ENCODE data around the gene TTLL11.

TTLL11 gene

GRCh38 chr9:121825031-121825691 lies 267.9 kb downstream of the TTLL11 start:
- no peak for TF ChIP-seq Cebpa-rat (IDR thresholded peaks at IDR 0.05)
- no peak overlapping the region for H3K27ac ChIP-seq
- H4K20me1 ChIP-seq: no peaks in the 10 kb centered on the region
- H3K9ac ChIP-seq: no peak overlapping the region
- H3K4me2 ChIP-seq: peak overlapping the region in 5 of 11 experiments; percentile 14 to 43 (median 27); a peak in 6 of 22 replicates
- no peaks in the 10 kb centered on the region for H3K27me3 ChIP-seq
- no peaks in the 10 kb centered on the region for H3K36me3 ChIP-seq
- peaks cover 15 to 43% (median 34%) of the 10 kb centered on the region in 10 experiments for H3K4me1 ChIP-seq
- H3K9me3 ChIP-seq (replicated peaks in 1 of 11): no peaks in the 10 kb centered on the region
- H3K4me3 ChIP-seq: no peak overlapping the region

DNA sequence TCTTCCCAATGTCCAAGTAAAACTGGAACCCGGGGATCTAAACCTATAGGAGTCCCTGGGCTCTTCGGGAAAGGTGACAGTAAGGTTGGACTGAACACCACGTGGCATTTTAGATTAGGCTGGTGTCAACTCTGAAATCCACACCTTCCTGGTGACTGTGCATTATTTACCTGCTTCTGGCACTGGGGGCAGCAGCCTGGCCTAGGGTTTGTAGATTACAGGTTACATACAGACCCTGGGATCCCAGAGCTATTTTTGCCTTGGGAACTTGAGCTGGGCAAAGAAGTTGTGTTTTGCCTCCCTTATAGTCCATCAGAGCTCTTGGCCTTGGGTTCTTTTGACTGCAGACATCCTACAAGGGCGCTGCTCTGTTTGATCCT lies 268.5 kb downstream of the TTLL11 start:
- no peaks in the 10 kb centered on the region for H3K9me3 ChIP-seq (replicated peaks in 1 of 11)
- H3K27me3 ChIP-seq: no peaks in the 10 kb centered on the region
- no peak overlapping the region for H3K27ac ChIP-seq
- TF ChIP-seq Cebpa-rat (IDR thresholded peaks at IDR 0.05): no peak
- H3K9ac ChIP-seq: no peak overlapping the region
- H3K4me1 ChIP-seq: peaks cover 17 to 48% (median 39%) of the 10 kb centered on the region in 10 experiments
- H4K20me1 ChIP-seq: no peaks in the 10 kb centered on the region
- no peak overlapping the region for H3K4me3 ChIP-seq
- no peaks in the 10 kb centered on the region for H3K36me3 ChIP-seq
- H3K4me2 ChIP-seq: peak overlapping the region in 6 of 11 experiments; percentile 14 to 43 (median 23); a peak in 9 of 22 replicates

DNA sequence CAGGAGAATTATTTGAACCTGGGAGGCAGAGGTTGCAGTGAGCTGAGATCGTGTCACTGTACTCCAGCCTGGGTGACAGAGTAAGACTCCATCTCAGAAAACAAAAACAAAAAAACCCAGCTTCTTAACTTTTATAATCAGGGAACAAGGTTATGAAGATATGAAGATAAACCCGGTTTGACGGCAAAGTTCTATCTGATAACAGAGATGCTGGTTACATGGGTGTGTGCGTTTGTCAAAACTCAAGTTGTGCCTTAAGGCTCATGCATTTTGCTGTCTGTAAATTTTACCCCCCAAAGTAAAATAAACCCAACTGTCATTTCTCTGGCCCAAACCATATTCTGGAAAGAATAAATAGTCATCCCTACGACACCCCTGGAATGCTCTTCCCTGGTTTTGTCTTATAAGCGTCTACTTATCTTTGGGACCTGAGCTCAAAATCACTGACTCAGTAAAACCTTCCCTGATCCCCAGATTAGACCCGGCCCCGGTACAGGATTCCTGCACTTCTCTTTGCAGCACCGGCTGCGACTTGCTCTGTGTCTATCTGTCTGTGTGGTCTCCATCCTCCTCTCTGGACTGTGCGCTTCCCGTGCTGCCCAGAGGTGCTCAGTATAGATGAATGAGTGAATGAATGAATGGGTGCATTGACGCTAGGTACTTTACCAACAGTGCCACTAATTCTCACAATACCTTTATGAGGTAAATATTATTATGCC lies 269.5 kb downstream of the TTLL11 start:
- no peak overlapping the region for H3K4me3 ChIP-seq
- H3K4me2 ChIP-seq: no peak overlapping the region
- H3K9ac ChIP-seq: no peak overlapping the region
- no peaks in the 10 kb centered on the region for H4K20me1 ChIP-seq
- no peaks in the 10 kb centered on the region for H3K36me3 ChIP-seq
- H3K27ac ChIP-seq: no peak overlapping the region
- no peaks in the 10 kb centered on the region for H3K9me3 ChIP-seq (replicated peaks in 1 of 11)
- TF ChIP-seq Cebpa-rat (IDR thresholded peaks at IDR 0.05): no peak
- H3K4me1 ChIP-seq: peaks cover 23 to 59% (median 48%) of the 10 kb centered on the region in 10 experiments
- no peaks in the 10 kb centered on the region for H3K27me3 ChIP-seq

DNA sequence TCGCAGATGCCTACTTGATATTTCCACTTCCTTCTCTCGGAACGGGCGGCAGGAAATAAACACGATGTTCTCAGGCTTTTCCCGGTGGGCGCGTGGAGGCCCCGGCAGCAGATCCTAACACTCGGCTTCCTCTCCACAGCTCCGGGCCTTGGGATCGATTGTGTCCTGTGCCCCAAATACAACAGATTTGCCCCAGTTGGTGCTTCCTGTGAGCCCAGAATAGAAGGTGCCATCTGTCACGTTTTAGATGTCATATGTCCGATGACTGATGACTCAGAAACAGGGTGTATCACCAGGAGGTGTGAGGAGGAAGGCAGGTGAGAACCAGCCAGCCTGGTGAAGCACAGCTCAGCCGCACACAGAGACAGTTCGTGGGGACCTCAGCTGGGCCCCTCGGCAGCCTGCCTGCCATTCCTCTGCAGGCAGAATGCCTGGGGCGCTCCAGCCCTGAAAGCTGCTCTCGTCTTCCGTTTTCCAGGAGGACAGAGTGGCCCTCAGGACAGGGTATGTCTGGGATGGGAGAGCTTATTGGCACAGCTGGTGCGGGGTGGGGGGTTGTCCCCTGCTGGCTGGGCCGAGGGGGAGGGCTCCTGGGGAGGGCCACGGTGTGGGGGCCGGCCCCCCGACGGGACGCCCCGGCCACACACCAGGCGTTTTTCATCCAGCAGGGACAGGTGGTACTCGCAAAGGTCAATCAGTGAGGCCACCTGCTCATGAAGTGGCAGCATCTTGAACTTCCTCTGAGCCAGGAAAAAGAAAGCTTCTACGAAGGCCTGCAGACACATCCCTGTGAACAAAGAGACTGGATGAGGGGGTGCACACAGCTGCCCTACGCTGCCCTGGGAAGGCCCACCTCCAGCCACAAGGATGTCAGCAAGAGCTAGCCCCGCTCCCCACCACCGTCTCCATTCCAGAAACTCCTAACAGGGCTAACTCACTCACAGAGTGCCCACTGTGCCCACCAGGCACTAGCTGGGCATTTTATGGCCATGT lies 270.7 kb downstream of the TTLL11 start:
- no peaks in the 10 kb centered on the region for H3K27me3 ChIP-seq
- H3K9me3 ChIP-seq (replicated peaks in 1 of 11): no peaks in the 10 kb centered on the region
- peak overlapping the region in 2 of 11 experiments; percentile 19 to 25; a peak in 2 of 22 replicates for H3K27ac ChIP-seq
- no peaks in the 10 kb centered on the region for H4K20me1 ChIP-seq
- 0 out of 22 replicates have a peak overlapping the region, but pooled peaks of 1 of the 11 experiments have one; percentile 9 for H3K9ac ChIP-seq
- H3K4me3 ChIP-seq: no peak overlapping the region
- H3K4me2 ChIP-seq: peak overlapping the region; percentile 43 to 86 (median 68)
- H3K4me1 ChIP-seq: peaks cover 23 to 59% (median 48%) of the 10 kb centered on the region in 10 experiments
- no peak for TF ChIP-seq Cebpa-rat (IDR thresholded peaks at IDR 0.05)
- H3K36me3 ChIP-seq: no peaks in the 10 kb centered on the region

- Histone ChIP-seq H3K9me3 (replicated peaks in 1 of 11) (no peaks in the 10 kb centered on the region), H3K9ac (no peak overlapping the region), H3K27me3 (no peaks in the 10 kb centered on the region), H4K20me1 (no peaks in the 10 kb centered on the region), H3K4me2 (peak overlapping the region; percentile 43 to 86 (median 68)), H3K36me3 (no peaks in the 10 kb centered on the region), H3K4me1 (peaks cover 23 to 59% (median 48%) of the 10 kb centered on the region in 10 experiments), H3K27ac (no peak overlapping the region), H3K4me3 (no peak overlapping the region)
- no peak for TF ChIP-seq Cebpa-rat (IDR thresholded peaks at IDR 0.05)
Measured at GRCh38 chr9:121821326-121821725, 271.8 kb downstream of the TTLL11 start.

GRCh38 chr9:121820286-121821005 lies 272.7 kb downstream of the TTLL11 start:
- no peaks in the 10 kb centered on the region for H3K9me3 ChIP-seq (replicated peaks in 1 of 11)
- H3K4me2 ChIP-seq: peak overlapping the region in 10 of 11 experiments; percentile 33 to 86 (median 67); a peak in 17 of 22 replicates
- no peaks in the 10 kb centered on the region for H3K36me3 ChIP-seq
- H4K20me1 ChIP-seq: 0 out of 22 replicates have a peak, but pooled peaks cover 0 to 2% (median 0%) of the 10 kb centered on the region in 11 experiments
- no peak for TF ChIP-seq Cebpa-rat (IDR thresholded peaks at IDR 0.05)
- H3K27me3 ChIP-seq: no peaks in the 10 kb centered on the region
- peaks cover 23 to 56% (median 48%) of the 10 kb centered on the region in 10 experiments for H3K4me1 ChIP-seq
- H3K4me3 ChIP-seq: no peak overlapping the region
- H3K27ac ChIP-seq: no peak overlapping the region
- no peak overlapping the region for H3K9ac ChIP-seq

DNA sequence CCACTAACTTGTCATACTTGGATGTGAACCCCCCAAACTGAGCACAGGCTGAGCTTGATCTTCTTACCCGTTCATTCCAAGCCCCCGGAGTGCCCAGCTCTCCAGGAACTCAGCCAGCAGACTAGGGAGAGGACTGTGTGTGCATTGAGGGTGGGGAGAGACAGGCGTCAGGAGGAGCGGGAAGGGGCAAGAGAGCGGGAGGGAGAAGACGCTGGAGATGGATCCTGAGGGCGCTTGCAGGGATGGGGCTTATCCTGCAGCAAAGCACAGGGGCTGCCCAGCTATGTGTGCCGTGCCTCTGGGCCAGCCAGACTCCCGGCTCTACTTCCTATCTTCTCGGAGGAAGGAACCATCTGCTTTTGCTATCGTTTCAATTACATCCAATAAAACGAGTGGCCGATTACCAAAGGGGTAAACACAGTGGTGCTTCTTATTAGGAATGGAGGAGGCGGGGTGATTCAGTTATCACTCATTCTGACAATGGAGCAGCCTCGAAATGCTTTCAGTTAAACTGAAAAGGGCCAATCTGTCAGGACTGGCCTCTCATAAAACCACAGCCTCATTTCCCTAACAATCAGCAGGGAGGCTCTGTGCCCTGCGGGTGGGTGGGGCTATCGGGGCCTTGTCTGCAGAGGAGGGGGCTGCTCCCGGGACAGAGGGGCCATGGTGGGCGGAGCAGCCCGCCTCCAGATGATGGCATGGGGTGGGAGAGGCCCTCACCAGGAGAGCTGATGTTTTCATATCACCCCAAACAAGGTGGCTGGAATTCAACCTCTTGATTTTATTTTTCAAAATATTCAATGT lies 273.5 kb downstream of the TTLL11 start:
- Histone ChIP-seq H3K27ac (peak overlapping the region in 5 of 11 experiments; percentile 1 to 54 (median 31); a peak in 5 of 22 replicates), H3K4me2 (peak overlapping the region; percentile 33 to 86 (median 67))
- no peak for TF ChIP-seq Cebpa-rat (IDR thresholded peaks at IDR 0.05)

More for the DNA sequence above, 273.5 kb downstream of the TTLL11 start:
- 0 out of 22 replicates have a peak, but pooled peaks cover 0 to 2% (median 0%) of the 10 kb centered on the region in 11 experiments for H4K20me1 ChIP-seq
- peaks cover 23 to 55% (median 41%) of the 10 kb centered on the region in 10 experiments for H3K4me1 ChIP-seq
- H3K27me3 ChIP-seq: no peaks in the 10 kb centered on the region
- H3K9ac ChIP-seq: peak overlapping the region in 7 of 11 experiments; percentile 2 to 40 (median 29); a peak in 6 of 22 replicates
- no peaks in the 10 kb centered on the region for H3K9me3 ChIP-seq (replicated peaks in 1 of 11)
- H3K36me3 ChIP-seq: no peaks in the 10 kb centered on the region
- H3K4me3 ChIP-seq: no peak overlapping the region

All from BLaER1 treated with 17β-estradiol and CSF1 and Interleukin-3, amounts not matched to agents 10 nM and 100 nM (cell line).